ENCODE measurements around the gene RIPOR1.
A peak's percentile ranks its signal among the peaks of the same experiment; 100 is the strongest.

The RIPOR1 gene

DNA sequence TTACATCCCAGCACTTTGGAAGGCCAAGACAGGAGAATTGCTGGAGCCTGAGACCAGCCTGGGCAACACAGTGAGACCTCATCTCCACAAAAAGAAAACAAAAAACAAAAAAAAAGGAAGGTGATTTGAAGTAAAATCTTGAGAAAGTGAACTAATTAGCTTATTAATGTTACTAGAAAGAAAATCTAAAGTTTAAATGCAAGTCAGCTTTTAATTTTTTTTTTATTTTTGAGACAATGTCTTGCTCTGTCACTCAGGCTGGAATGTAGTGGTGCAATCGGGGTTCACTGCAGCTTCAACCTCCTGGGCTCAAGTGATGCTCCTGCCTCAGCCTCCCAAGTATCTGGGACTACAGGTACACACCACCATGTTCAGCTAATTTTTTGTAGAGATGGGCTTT, 30.2 kb downstream of the RIPOR1 start:
- DNase-seq (ENCODE audit: low read depth in 2 of 2), result no peak

DNA sequence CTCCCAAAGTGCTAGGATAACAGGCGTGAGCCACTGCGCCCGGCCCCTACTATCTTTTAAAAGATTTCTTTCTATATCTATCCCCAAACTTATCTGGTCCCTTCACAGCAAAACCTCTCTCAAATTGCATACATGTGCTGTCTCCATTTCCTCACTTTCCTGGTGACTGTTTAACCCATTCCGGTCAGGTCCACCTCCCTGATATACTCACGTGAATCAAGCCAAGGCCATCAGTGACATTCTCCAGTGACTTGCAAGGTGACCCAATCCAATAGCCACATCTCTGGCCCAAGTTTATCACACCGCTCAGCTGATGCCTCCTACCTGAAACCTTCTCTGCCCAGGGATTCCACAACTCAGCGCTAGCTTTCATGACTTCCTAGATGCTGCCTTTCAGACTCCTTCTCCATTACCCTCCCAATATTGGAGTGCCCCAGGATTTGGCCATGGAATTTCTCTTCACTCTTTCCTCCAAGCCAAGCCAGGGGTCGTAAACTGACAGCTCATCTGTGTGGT, 32.3 kb downstream of the RIPOR1 start:
- no peak for DNase-seq (ENCODE audit: low read depth in 2 of 2)

- no peak for DNase-seq (ENCODE audit: low read depth in 2 of 2)
Observed at GRCh38 chr16:67561501-67561823, 32.8 kb downstream of the RIPOR1 start.

- peak; percentile 90 to 97 for DNase-seq (ENCODE audit: low read depth in 2 of 2)
Observed at GRCh38 chr16:67561824-67562525, 33.3 kb downstream of the RIPOR1 start.

DNA sequence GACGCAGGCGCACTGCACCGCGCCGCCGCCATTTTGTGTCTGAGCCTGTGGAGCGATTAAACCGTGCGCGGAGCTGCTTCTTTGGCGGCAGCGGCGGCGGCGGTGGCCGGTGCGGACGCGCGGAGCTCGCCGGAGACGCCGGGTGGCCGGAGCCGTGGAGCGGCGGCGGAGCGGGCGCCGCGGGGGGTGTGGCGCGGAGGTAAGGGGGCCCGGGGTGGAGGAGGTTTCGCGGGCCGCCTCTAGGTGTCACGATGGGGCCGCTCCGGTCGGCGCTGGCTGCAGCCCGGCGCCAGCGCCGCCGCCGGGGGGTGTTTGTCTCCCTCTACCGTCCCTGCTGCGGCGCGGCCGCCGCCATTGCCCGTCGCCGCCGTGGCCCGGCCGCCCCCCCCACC, 33.9 kb downstream of the RIPOR1 start, which contains the start of gene CTCF:
Gene CTCF, plus strand, starts transcription at position 1 of the 392 bp plus-strand sequence. CDS start 48,307 bp downstream, outside the sequence.
- DNase-seq (ENCODE audit: low read depth in 2 of 2), result peak; percentile 58 to 63

GRCh38 chr16:67562918-67563707, 34.5 kb downstream of the RIPOR1 start:
- DNase-seq (ENCODE audit: low read depth in 2 of 2), result peak in 1 of 2 donors; percentile 22

GRCh38 chr16:67563708-67564468, 35.3 kb downstream of the RIPOR1 start:
- no peak for DNase-seq (ENCODE audit: low read depth in 2 of 2)

GRCh38 chr16:67565470-67566100, 37.0 kb downstream of the RIPOR1 start:
- no peak for DNase-seq (ENCODE audit: low read depth in 2 of 2)

DNA sequence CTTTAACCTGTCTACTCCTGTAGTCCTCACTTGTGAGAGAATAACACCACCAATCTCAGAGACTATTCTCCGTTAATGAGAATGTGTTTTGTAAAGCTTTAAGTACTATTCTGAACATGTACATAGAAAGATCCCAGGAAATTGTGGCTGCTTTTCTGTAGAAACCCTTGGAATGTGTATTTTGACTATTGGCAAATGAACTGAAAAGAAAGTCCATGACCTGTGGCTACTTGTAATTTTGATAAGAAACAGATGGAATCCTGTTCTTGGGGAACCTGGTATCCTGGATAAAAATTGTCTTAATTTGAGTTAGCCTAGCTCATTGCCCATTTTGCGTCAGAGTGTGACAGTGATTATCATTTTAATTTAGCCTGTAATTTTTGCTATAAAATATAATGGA, 42.8 kb downstream of the RIPOR1 start:
- no peak for DNase-seq (ENCODE audit: low read depth in 2 of 2)

- no peak for DNase-seq (ENCODE audit: low read depth in 2 of 2)
Observed at GRCh38 chr16:67571981-67572431, 43.4 kb downstream of the RIPOR1 start.

- DNase-seq (ENCODE audit: low read depth in 2 of 2), result no peak
Observed at GRCh38 chr16:67579686-67580085, 51.1 kb downstream of the RIPOR1 start.

DNA sequence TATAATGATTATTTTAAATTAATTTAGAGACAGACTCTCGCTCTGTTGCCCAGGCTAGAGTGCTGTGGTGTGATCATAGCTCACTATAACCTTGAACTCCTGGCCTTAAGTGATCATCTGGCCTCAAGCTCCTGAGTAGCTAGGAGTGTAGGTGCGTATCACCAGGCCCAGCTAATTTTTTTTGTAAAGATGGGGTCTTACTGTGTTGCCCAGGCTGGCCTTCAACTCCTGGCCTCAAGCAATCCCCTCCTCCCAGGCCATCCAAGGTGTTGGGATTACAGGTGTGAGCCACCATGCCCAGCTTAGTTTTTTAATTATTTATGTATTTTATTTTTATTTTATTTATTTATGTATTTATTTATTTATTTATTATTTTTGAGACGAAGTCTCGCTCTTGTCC, 51.6 kb downstream of the RIPOR1 start:
- no peak for DNase-seq (ENCODE audit: low read depth in 2 of 2)

DNA sequence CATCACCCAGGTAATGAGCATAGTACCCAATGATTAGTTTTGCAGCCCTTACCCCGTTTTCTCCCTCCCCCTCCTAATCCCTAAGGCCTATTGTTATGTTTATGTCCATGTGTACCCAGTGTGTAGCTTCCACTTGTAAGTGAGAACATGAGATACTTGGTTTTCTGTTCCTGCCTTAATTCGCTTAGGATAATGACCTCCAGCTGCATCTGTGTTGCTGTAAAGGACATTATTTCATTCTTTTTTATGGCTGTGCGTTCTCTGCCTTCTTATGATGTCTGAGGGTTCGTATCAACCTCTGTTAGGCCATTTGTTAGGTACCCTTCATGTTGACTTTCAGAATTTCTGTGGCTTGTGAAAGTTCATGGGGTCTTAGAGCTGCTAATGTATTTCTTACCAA, 64.7 kb downstream of the RIPOR1 start:
- DNase-seq (ENCODE audit: low read depth in 2 of 2), result no peak

GRCh38 chr16:67593701-67594100, 65.1 kb downstream of the RIPOR1 start:
- no peak for DNase-seq (ENCODE audit: low read depth in 2 of 2)

DNA sequence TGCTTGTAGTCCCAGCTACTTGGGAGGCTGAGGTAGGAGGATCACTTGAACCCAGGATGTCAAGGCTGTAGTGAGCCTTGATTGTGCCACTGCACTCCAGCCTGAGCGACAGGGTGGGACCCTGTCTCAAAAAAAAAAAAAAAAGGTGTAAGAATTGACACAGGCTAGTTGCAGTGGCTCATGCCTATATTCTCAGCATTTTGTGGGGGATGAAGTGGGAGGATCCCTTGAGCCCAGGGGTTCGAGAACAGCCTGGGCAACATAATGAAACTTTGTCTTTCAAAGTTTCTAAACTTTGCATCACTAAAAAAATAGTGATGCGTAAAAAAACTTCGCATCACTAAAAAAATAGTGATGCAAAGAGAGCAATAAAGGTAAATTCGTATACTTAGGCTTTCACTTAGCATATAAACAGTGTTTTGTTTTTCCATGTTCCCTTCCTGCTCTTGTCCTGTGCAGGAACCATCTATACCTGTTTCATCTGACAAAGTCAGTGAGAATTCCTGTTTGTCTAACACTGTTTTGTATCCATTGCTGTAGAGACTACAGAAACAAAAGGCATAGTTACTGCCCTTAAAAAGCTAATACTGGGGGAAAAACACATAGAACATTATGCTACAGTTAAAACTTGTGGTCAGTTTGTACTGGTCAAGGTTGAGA, 65.8 kb downstream of the RIPOR1 start:
- DNase-seq (ENCODE audit: low read depth in 2 of 2), result no peak

DNA sequence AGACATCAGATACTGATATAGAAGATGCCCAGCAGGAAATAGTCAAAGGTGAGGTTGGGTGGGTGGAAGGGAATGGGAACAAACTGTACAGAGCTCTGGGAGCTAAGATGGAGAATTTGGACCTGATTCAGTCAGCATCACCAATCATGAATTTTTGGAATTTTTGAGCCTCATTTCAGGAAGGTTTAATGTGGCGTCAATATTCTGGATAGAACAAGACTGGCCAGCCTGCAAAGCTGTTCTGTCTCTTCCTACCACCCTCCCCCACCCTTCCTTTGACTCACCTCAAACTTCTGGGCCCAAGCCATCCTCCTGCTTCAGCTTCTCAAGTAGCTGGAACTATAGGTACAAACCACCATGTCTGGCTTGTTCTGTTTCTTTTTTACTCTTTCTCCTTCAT, 66.3 kb downstream of the RIPOR1 start:
- no peak for DNase-seq (ENCODE audit: low read depth in 2 of 2)
